ENCODE results near the gene CEP126.
"Not testable (repeated sequence)": the region's sequence is repeated elsewhere in the genome, so short reads cannot be mapped to it uniquely, and the experiment has no call there.

Gene CEP126

DNA sequence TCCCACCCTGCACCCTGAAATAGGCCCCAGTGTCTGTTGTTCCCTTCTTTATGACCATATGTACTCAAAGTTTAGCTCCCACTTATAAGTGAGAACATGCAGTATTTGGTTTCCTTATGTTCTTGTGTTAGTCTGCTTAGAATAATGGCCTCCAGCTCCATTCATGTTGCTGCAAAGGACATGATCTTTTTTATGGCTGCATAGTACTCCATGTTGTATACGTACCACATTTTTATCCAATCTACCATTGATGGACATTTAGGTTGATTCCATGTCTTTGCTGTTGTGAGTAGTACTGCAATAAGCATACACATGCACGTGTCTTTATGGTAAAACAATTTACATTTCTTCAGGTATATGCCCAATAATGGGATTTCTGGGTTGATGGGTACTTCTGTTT lies 60.9 kb downstream of the CEP126 start:
- Histone ChIP-seq H3K36me3 (ENCODE audit: control insufficient read depth in 1 of 2, insufficient read depth in 2 of 2, low read length in 2 of 2) (no peaks in the 10 kb centered on the region), H2BK12ac (ENCODE audit: low read length) (no peak overlapping the region), H3K9ac (ENCODE audit: low read length) (no peak overlapping the region), H2BK5ac (ENCODE audit: low read depth, low read length, poor library complexity) (no peak overlapping the region), H4K8ac (ENCODE audit: low read depth, low read length) (no peak overlapping the region), H3K79me2 (ENCODE audit: control insufficient read depth, insufficient read depth, low read length, poor library complexity) (no peaks in the 10 kb centered on the region), H3K4me2 (ENCODE audit: low read length) (no peak overlapping the region), H2AFZ (ENCODE audit: insufficient read depth, low read length, poor library complexity) (no peak overlapping the region), H2BK120ac (ENCODE audit: insufficient read depth, low read length, poor library complexity) (no peak overlapping the region), H4K91ac (ENCODE audit: low read depth, low read length) (no peak overlapping the region), H2AK5ac (ENCODE audit: low read length) (no peak overlapping the region), H3K18ac (ENCODE audit: low read length) (no peak overlapping the region), H3K4me1 (ENCODE audit: control insufficient read depth in 1 of 2, insufficient read depth in 2 of 2, low read length in 2 of 2) (no peaks in the 10 kb centered on the region), H3K9me3 (ENCODE audit: insufficient read depth, low read depth, low read length) (no peaks in the 10 kb centered on the region), H3K27me3 (ENCODE audit: insufficient read depth, low read length) (no peaks in the 10 kb centered on the region), H4K12ac (ENCODE audit: low read depth, low read length) (no peak overlapping the region), H3K4me3 (ENCODE audit: low read depth, low read length) (no peak overlapping the region), H3K14ac (ENCODE audit: low read length) (no peak overlapping the region), H3K23ac (ENCODE audit: low read length) (no peak overlapping the region), H3K79me1 (ENCODE audit: low read length) (no peaks in the 10 kb centered on the region), H3K27ac (ENCODE audit: low read depth, low read length) (no peak overlapping the region), H3K4ac (ENCODE audit: low read depth, low read length) (no peak overlapping the region)
- no CpG with 5 or more reads among the region's 2 CpGs for WGBS (ENCODE audit: extremely low coverage, insufficient coverage, insufficient read length)
- DNase-seq = no peak

- Histone ChIP-seq H3K4me3 (ENCODE audit: low read depth, low read length) (no peak overlapping the region), H2BK12ac (ENCODE audit: low read length) (no peak overlapping the region), H3K23ac (ENCODE audit: low read length) (no peak overlapping the region), H2BK5ac (ENCODE audit: low read depth, low read length, poor library complexity) (no peak overlapping the region), H2AFZ (ENCODE audit: insufficient read depth, low read length, poor library complexity) (no peak overlapping the region), H4K8ac (ENCODE audit: low read depth, low read length) (no peak overlapping the region), H4K12ac (ENCODE audit: low read depth, low read length) (no peak overlapping the region), H3K18ac (ENCODE audit: low read length) (no peak overlapping the region), H3K27ac (ENCODE audit: low read depth, low read length) (no peak overlapping the region), H3K4ac (ENCODE audit: low read depth, low read length) (no peak overlapping the region), H3K4me1 (ENCODE audit: control insufficient read depth in 1 of 2, insufficient read depth in 2 of 2, low read length in 2 of 2) (no peaks in the 10 kb centered on the region), H3K79me2 (ENCODE audit: control insufficient read depth, insufficient read depth, low read length, poor library complexity) (no peaks in the 10 kb centered on the region), H3K9me3 (ENCODE audit: insufficient read depth, low read depth, low read length) (no peaks in the 10 kb centered on the region), H3K14ac (ENCODE audit: low read length) (no peak overlapping the region), H3K27me3 (ENCODE audit: insufficient read depth, low read length) (no peaks in the 10 kb centered on the region), H2AK5ac (ENCODE audit: low read length) (no peak overlapping the region), H3K4me2 (ENCODE audit: low read length) (no peak overlapping the region), H3K9ac (ENCODE audit: low read length) (no peak overlapping the region), H4K91ac (ENCODE audit: low read depth, low read length) (no peak overlapping the region), H2BK120ac (ENCODE audit: insufficient read depth, low read length, poor library complexity) (no peak overlapping the region), H3K79me1 (ENCODE audit: low read length) (no peaks in the 10 kb centered on the region), H3K36me3 (ENCODE audit: control insufficient read depth in 1 of 2, insufficient read depth in 2 of 2, low read length in 2 of 2) (no peaks in the 10 kb centered on the region)
- no CpG with 5 or more reads among the region's 2 CpGs for WGBS (ENCODE audit: extremely low coverage, insufficient coverage, insufficient read length)
- no peak for DNase-seq
These were observed 72.6 kb downstream of the CEP126 start for GRCh38 chr11:101987370-101987769.

GRCh38 chr11:101993172-101993571 lies 78.4 kb downstream of the CEP126 start:
- no peak overlapping the region for H3K14ac ChIP-seq (ENCODE audit: low read length)
- no peaks in the 10 kb centered on the region for H3K4me1 ChIP-seq (ENCODE audit: control insufficient read depth in 1 of 2, insufficient read depth in 2 of 2, low read length in 2 of 2)
- no peak overlapping the region for H3K4me3 ChIP-seq (ENCODE audit: low read depth, low read length)
- no peak overlapping the region for H2AK5ac ChIP-seq (ENCODE audit: low read length)
- no peak overlapping the region for H3K4ac ChIP-seq (ENCODE audit: low read depth, low read length)
- H2BK120ac ChIP-seq (ENCODE audit: insufficient read depth, low read length, poor library complexity) = no peak overlapping the region
- H3K79me1 ChIP-seq (ENCODE audit: low read length) = no peaks in the 10 kb centered on the region
- no peak overlapping the region for H4K8ac ChIP-seq (ENCODE audit: low read depth, low read length)
- H3K9me3 ChIP-seq (ENCODE audit: insufficient read depth, low read depth, low read length) = no peaks in the 10 kb centered on the region
- H3K9ac ChIP-seq (ENCODE audit: low read length) = no peak overlapping the region
- H4K91ac ChIP-seq (ENCODE audit: low read depth, low read length) = no peak overlapping the region
- no peak for DNase-seq
- no CpG with 5 or more reads among the region's 4 CpGs for WGBS (ENCODE audit: extremely low coverage, insufficient coverage, insufficient read length)
- no peaks in the 10 kb centered on the region for H3K27me3 ChIP-seq (ENCODE audit: insufficient read depth, low read length)
- H3K18ac ChIP-seq (ENCODE audit: low read length) = no peak overlapping the region
- H2AFZ ChIP-seq (ENCODE audit: insufficient read depth, low read length, poor library complexity) = no peak overlapping the region
- no peak overlapping the region for H4K12ac ChIP-seq (ENCODE audit: low read depth, low read length)
- H3K27ac ChIP-seq (ENCODE audit: low read depth, low read length) = no peak overlapping the region
- H3K36me3 ChIP-seq (ENCODE audit: control insufficient read depth in 1 of 2, insufficient read depth in 2 of 2, low read length in 2 of 2) = no peaks in the 10 kb centered on the region
- no peak overlapping the region for H2BK12ac ChIP-seq (ENCODE audit: low read length)
- H3K23ac ChIP-seq (ENCODE audit: low read length) = no peak overlapping the region
- H2BK5ac ChIP-seq (ENCODE audit: low read depth, low read length, poor library complexity) = no peak overlapping the region
- no peaks in the 10 kb centered on the region for H3K79me2 ChIP-seq (ENCODE audit: control insufficient read depth, insufficient read depth, low read length, poor library complexity)
- no peak overlapping the region for H3K4me2 ChIP-seq (ENCODE audit: low read length)

DNA sequence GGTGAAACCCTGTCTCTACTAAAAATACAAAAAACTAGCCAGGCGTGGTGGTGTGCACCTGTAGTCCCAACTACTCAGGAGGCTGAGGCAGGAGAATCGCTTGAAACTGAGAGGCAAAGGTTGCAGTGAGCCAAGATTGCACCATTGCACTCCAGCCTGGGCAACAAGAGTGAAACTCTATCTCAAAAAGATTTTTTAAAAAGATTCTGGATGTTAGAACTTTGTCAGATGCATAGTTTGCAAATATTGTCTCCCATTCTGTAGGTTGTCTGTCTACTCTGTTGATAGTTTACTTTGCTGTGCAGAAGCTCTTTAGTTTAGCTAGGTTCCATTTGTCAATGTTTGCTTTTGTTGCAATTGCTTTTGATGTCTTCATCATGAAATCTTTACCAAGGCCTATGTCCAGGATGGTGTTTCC lies 79.3 kb downstream of the CEP126 start:
- not testable (repeated sequence) for H3K36me3 ChIP-seq (ENCODE audit: control insufficient read depth in 1 of 2, insufficient read depth in 2 of 2, low read length in 2 of 2); H2BK120ac ChIP-seq (ENCODE audit: insufficient read depth, low read length, poor library complexity); H3K79me1 ChIP-seq (ENCODE audit: low read length); H3K4me1 ChIP-seq (ENCODE audit: control insufficient read depth in 1 of 2, insufficient read depth in 2 of 2, low read length in 2 of 2); H3K4ac ChIP-seq (ENCODE audit: low read depth, low read length); H3K27me3 ChIP-seq (ENCODE audit: insufficient read depth, low read length); H3K9ac ChIP-seq (ENCODE audit: low read length); H3K4me2 ChIP-seq (ENCODE audit: low read length); H4K12ac ChIP-seq (ENCODE audit: low read depth, low read length); H2AK5ac ChIP-seq (ENCODE audit: low read length); H4K8ac ChIP-seq (ENCODE audit: low read depth, low read length); H2BK5ac ChIP-seq (ENCODE audit: low read depth, low read length, poor library complexity); H2AFZ ChIP-seq (ENCODE audit: insufficient read depth, low read length, poor library complexity); DNase-seq; H2BK12ac ChIP-seq (ENCODE audit: low read length); H3K23ac ChIP-seq (ENCODE audit: low read length); H3K18ac ChIP-seq (ENCODE audit: low read length); H3K14ac ChIP-seq (ENCODE audit: low read length); H3K4me3 ChIP-seq (ENCODE audit: low read depth, low read length); H3K79me2 ChIP-seq (ENCODE audit: control insufficient read depth, insufficient read depth, low read length, poor library complexity); H3K27ac ChIP-seq (ENCODE audit: low read depth, low read length); H3K9me3 ChIP-seq (ENCODE audit: insufficient read depth, low read depth, low read length); H4K91ac ChIP-seq (ENCODE audit: low read depth, low read length)
- WGBS (ENCODE audit: extremely low coverage, insufficient coverage, insufficient read length) = no CpG with 5 or more reads among the region's 2 CpGs
